RWPE2 (cell line): ENCODE results near the gene FUBP3.

Experiments
- ATAC-seq: fragments of 200-7000 bp; cut with Tn5 transposase; 3 replicates; pipeline ENCODE4 v1.9.1; 2021; ENCODE audit warnings: low read depth
- DNase-seq: peaks from one replicate; pipeline ENCODE4 v3.0.0-alpha.2; 2020; ENCODE audit warnings: low spot score
- H3K27ac ChIP-seq: fragments of 450-650 bp; 2 replicates; pipeline ENCODE4 v1.5.1; 2017; ENCODE audit warnings: mild to moderate bottlenecking; ENCODE audit not compliant: poor library complexity, severe bottlenecking
- H3K27me3 ChIP-seq: fragments of 250-450 bp; sonication (Bioruptor Pico); 2 replicates; pipeline ENCODE4 v1.5.1; 2021; ENCODE audit warnings: mild to moderate bottlenecking, moderate library complexity; ENCODE audit not compliant: insufficient read depth, poor library complexity, severe bottlenecking
- H3K36me3 ChIP-seq: fragments of 250-450 bp; sonication (Bioruptor Pico); 2 replicates; pipeline ENCODE4 v1.5.1; 2020; ENCODE audit warnings: low read depth, mild to moderate bottlenecking, moderate library complexity
- H3K4me1 ChIP-seq: fragments of 250-450 bp; sonication (Bioruptor Pico); 2 replicates; pipeline ENCODE4 v1.5.1; 2021; ENCODE audit warnings: mild to moderate bottlenecking, moderate library complexity; ENCODE audit not compliant: insufficient read depth, poor library complexity, severe bottlenecking
- H3K4me3 ChIP-seq: fragments of 250-450 bp; sonication (Bioruptor Pico); 2 replicates; pipeline ENCODE4 v1.5.1; 2021; ENCODE audit warnings: mild to moderate bottlenecking, moderate library complexity; ENCODE audit not compliant: severe bottlenecking
- H3K9me3 ChIP-seq: fragments of 250-450 bp; sonication (Bioruptor Pico); 2 replicates; pipeline ENCODE4 v1.5.1; 2021; ENCODE audit warnings: mild to moderate bottlenecking, moderate library complexity; ENCODE audit not compliant: severe bottlenecking
- TF ChIP-seq, protein P1 (sequence below): fragments of 450-650 bp; IDR thresholded peaks from one replicate; pipeline ENCODE4 v1.5.1; 2017; ENCODE audit warnings: mild to moderate bottlenecking, moderate library complexity; ENCODE audit not compliant: poor library complexity, severe bottlenecking

Gene FUBP3

DNA sequence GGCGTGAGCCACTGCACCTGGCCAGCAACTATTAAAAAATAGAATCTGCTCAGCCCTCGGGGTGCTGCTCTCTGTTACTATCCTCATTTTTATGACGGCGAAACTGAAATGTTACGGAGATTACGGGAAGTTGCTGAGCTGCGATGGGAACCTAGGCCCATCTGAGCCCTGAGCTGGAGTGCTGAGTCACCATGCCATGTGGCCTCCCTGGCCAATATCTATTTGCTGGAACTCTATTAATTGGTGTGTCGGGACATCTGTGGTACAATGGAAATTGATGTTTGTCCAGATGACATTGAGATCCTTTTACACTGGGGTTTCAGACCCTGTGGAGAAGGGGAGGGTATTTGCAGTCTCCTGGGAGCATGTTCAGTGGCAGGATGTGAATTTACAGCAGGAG, 93.1 kb downstream of the FUBP3 start:
- no peak for ATAC-seq

DNA sequence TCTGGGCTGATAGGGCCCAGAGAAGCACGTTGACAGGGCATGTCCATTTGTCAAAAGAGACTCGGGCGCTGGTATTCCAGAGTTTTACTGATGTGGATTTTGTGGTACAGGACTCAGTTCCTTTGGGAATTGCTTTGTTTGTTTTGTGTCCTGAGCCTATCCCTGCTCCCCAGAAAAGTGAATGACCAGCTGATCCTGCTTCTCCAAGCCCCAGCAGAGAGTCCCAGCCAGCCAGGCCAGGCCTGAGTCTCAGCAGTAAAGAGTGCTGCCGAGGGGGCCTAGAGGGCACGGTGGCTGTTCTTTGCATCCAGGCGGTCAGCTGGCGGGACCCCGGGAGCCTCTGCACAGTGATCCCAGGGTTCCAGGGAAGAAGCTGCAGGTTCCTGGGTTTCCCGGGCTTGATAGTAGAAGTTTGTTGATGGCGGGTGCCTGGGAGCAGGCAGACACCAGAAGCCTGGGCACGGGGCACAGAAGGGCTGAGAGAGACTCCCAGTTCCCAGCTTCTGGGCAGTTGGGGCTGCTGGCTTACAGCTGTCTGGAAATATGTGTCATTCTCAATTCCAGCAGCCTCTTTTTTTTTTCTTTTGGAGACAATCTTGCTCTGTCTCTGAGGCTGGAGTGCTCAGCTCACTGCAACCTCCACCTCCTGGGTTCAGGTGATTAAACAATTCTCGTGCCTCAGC, 93.7 kb downstream of the FUBP3 start:
- DNase-seq, result no peak
- Histone ChIP-seq H3K4me3 (no peak overlapping the region), H3K36me3 (no peaks in the 10 kb centered on the region), H3K9me3 (no peaks in the 10 kb centered on the region), H3K27me3 (peaks cover under 1% of the 10 kb centered on the region), H3K27ac (no peak overlapping the region), H3K4me1 (no peaks in the 10 kb centered on the region)
- TF ChIP-seq, protein P1, sequence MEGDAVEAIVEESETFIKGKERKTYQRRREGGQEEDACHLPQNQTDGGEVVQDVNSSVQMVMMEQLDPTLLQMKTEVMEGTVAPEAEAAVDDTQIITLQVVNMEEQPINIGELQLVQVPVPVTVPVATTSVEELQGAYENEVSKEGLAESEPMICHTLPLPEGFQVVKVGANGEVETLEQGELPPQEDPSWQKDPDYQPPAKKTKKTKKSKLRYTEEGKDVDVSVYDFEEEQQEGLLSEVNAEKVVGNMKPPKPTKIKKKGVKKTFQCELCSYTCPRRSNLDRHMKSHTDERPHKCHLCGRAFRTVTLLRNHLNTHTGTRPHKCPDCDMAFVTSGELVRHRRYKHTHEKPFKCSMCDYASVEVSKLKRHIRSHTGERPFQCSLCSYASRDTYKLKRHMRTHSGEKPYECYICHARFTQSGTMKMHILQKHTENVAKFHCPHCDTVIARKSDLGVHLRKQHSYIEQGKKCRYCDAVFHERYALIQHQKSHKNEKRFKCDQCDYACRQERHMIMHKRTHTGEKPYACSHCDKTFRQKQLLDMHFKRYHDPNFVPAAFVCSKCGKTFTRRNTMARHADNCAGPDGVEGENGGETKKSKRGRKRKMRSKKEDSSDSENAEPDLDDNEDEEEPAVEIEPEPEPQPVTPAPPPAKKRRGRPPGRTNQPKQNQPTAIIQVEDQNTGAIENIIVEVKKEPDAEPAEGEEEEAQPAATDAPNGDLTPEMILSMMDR, result no peak
- ATAC-seq, result no peak

More for the DNA sequence above, 93.1 kb downstream of the FUBP3 start:
- Histone ChIP-seq H3K27ac (no peak overlapping the region), H3K36me3 (no peaks in the 10 kb centered on the region), H3K4me1 (no peaks in the 10 kb centered on the region), H3K4me3 (no peak overlapping the region), H3K27me3 (peaks cover 7% of the 10 kb centered on the region), H3K9me3 (no peaks in the 10 kb centered on the region)
- DNase-seq, result no peak
- TF ChIP-seq, protein P1, result no peak

DNA sequence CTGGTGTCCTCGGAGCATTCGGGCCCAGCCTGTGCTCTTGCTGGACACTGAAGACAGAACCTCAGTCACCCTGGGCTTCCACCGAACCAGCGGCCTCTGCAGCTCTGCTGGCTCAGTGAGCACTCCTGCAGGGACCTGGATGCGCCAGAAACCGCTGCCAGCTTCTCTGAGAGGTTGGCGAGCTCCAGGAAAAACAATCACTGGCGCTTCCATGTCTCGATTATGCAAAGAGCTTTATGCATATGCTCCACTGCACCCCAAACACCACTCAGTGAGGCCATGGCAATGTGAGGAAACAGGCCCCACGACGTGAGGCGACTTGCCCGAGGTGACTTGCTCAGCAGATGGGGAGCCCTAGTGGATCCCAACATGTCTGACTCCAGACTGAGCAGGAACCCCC, 96.0 kb downstream of the FUBP3 start:
- no peaks in the 10 kb centered on the region for H3K36me3 ChIP-seq
- H3K27me3 ChIP-seq, result no peaks in the 10 kb centered on the region
- no peak for ATAC-seq
- H3K27ac ChIP-seq, result no peak overlapping the region
- no peaks in the 10 kb centered on the region for H3K9me3 ChIP-seq
- H3K4me1 ChIP-seq, result no peaks in the 10 kb centered on the region
- no peak for DNase-seq
- no peak overlapping the region for H3K4me3 ChIP-seq
- TF ChIP-seq, protein P1, result no peak

DNA sequence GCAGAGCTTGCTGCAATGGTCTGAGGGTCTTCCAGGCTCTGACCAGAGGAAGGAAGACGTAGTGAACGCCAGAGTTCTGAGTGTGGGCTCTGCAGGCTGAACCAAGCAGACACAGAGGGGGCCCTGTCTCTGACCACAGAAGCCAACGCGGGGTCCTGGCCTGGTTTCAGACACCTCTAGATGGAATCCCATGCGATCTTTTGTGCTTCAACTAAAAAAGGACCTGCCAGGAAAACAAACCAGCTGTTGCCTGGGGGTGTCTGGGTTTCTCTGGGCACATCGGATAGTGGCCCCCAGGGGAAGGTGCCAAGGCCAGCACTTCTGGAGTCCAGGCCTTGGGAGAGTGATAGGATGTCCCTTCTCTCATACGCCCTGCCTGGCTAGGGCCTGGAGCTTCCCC, 97.9 kb downstream of the FUBP3 start:
- no peak for DNase-seq
- Histone ChIP-seq H3K9me3 (no peaks in the 10 kb centered on the region), H3K27ac (no peak overlapping the region), H3K36me3 (no peaks in the 10 kb centered on the region), H3K4me1 (no peaks in the 10 kb centered on the region), H3K4me3 (no peak overlapping the region), H3K27me3 (no peaks in the 10 kb centered on the region)
- ATAC-seq, result no peak
- TF ChIP-seq, protein P1, result no peak
